IPS DF 4.7 (cell line): ENCODE measurements around the gene CNEP1R1.

Experiments used
- DNase-seq: peaks from one replicate; pipeline ENCODE4 v3.0.0-alpha.2; 2013; ENCODE audit warnings: low spot score; ENCODE audit errors: extremely low read depth

The CNEP1R1 gene

DNA sequence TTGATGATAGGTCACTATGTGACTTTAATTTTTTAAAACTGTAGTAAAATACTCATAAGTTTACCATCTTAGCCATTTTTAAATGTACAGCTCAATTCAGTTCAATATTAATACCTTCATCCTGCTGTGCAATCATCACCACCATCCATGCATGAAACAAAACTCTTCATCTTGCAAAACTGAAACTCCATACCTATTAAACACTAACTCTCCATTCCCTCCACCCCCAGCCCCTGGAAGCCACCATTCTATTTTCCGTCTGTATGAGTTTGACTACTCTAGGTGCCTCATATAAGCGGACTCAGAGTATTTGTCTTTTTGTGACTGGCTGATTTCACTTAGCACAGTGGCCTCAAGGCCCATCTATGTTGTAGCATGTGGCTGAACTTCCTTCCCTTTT is 9.4 kb upstream of the CNEP1R1 start:
- DNase-seq, result no peak

DNA sequence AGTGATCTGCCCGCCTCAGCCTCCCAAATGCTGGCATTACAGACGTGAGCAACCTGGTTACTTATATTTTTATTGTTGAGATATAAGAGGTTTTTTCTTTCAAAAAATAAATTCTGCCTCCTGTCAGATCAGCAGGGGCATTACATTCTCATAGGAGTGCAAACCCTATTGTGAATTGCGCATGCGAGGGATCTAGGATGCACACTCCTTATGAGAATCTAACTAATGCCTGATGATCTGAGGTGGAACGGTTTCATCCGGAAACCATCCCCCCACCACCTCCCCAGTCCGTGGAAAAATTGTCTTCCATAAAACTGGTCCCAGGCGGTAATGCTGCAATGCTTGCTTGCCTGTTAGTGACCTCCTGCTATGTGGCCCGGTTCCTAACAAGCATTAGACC is 7.5 kb upstream of the CNEP1R1 start:
- no peak for DNase-seq

DNA sequence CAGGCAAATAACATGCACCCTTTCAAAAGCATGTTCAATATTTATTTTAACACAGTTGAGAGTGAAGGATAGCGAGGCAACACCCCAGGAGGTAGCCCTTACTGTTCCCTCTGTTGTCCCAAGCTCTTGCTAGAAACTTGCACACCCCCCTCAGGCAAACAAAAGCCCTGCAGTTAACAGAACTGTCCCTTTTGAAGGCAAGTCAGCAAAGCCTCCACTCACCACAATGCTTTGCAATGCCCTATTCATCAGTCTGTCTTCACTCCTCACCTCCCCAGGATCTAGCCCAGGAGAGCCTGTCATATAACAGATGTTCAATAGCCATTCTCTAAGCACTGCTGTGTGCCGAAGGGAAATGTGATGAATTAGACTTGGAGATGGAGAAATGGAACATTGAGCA is 3.5 kb upstream of the CNEP1R1 start:
- peak; percentile 22 for DNase-seq

DNA sequence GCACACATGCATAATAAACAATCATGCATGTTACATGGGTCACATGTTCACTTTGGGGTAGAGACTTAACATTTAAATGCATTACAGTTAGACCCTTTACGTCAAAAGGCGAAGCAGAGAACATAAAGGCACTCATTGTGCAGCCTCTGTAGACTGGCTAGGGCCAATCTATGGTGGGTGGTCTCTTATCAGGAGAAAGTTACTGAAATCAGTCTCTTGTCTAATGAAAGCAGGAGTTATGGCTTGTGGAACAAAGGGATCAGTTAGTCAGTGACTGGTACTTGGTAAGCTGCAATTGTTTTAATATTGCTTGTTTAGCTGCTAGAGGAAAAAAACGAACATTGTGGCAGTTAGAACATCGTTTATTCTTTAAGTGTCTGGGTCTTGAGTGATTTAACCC is 1.4 kb upstream of the CNEP1R1 start:
- no peak for DNase-seq

DNA sequence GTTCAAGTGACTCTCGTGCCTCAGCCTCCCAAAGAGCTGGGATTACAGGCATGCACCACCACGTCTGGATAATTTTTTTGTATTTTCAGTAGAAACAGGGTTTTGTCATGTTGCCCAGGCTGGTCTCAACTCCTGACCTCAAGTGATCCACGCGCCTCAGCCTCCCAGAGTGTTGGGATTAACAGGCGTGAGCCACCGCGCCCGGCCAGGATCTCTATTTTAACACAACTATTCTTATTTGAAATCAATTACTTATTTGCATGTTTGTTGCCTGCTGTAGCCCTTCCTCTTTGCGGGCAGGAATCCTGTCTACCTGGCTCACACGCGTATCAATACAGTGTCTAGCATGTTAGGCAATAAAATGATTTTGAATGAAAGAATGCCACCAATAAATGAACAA is 818 bp upstream of the CNEP1R1 start:
- DNase-seq, result no peak

DNA sequence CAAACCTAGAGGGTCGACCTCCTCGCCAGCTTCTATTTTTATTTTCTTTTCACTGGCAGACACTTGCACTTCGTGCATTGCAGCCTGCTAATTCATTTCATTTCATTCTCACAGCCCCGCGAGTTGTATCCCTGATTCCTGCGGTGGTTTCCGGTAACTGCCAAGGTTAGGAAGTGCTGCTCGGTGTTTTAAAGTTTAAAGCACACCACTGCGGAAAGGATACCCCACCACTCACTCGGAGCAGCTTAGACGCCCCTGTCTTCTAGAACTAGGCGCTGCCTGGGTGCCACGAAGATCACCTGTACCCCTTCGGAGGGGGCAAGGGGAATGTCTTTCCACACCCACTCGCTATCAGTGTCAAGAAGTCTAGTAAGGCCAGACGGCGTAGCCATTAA is 509 bp downstream of the CNEP1R1 start:
- no peak for DNase-seq

DNA sequence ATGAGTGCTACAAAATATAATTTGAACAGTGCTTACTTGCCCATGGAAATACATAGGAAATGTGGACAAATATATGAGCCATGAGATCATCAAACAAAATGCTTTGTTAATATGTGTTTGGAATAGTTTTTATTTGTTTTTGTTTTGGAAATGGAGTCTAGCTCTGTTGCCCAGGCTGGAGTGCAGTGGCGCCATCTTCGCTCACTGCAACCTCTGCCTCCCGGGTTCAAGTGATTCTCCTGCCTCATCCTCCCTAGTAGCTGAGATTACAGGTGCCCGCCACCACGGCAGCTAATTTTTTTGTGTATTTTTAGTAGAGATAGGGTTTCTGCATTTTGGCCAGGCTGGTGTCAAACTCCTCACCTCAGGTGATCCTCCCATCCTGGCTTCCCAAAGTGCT is 2.8 kb downstream of the CNEP1R1 start:
- no peak for DNase-seq

DNA sequence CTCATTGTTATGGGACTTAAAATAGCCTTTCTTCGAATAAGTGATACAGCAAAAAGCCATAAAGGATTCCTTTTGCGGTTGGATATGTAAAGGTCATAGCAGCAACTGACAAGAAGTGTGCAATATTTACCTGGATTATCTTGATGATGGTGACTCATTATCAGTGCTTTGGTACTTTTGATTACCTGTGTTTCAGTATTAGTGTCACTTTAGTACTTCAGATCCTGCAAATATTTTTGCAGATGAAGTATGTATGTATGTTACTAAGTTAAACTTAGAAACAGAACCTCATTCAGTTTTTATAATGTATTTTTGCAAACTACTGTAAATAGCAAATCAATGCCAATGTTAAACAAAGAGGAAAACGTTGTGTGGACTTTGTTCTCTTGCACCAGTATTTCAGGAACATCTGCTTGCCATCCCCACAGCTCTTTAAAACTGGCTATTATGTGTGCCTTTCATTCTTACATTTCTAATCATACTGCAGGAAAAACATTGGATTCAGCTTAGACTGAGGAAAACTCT is 10.5 kb downstream of the CNEP1R1 start:
- DNase-seq, result no peak

DNA sequence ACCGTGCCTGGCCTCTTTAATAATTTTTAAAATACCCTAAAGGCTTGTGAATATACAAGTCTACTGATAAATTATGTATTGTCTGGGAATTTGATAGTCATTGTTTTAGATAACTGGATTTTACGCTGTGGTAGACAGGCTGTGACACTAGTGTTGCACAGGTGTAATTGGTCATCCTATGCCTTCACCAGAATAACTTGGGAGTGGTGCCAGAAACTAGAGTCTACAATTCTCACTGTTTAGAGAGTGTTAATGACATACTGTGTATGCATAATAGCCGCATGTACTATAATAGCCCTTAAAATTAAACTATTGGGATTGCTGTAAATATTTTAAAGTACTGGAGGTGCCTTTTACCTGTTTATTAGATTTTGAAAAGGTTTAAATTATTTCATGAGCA is 11.4 kb downstream of the CNEP1R1 start:
- DNase-seq, result no peak

DNA sequence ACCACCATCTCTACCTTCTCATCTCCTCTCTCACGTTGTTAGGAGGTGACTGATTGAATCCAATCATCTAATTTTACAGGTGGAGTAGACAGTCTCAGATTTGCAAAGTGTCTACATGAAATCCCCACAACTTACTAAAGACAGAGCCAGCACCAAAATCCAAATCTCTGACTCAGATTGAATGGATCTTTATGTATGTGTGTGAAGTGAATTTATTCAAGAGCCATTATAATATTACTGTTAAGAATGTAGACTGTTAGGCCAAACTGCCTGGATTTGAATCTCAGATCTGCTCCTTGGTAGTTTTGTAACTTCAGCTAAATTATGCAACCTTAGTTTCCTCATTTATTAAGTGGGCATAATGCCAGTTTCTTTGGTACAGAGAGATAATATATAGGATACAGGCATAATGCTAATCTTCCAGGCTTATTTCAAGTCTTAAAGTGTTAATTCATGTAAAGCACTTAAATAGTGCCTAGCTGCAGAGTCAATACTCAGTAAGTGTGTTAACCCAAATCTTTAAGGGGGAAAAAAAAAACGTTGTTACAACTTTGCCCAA is 12.7 kb downstream of the CNEP1R1 start:
- no peak for DNase-seq

DNA sequence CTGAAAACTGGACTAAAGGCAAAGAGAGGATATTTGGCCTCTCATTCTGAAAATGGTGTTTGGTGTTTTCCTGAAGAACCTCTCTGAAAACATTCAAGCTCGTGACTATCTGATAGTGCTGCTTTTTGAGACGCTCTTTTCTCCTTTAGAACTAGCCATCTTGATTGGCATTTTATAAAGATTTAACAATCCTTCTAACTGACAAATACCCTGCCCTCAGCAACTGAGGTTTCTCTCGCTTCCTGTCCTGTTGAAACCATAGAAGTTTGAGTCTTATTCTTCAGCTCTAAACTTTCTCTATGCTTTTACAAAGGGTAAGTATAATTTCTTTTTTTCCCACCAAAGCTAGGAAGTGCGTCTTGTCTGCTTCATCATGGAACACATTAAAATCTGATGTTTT is 13.3 kb downstream of the CNEP1R1 start:
- no peak for DNase-seq

DNA sequence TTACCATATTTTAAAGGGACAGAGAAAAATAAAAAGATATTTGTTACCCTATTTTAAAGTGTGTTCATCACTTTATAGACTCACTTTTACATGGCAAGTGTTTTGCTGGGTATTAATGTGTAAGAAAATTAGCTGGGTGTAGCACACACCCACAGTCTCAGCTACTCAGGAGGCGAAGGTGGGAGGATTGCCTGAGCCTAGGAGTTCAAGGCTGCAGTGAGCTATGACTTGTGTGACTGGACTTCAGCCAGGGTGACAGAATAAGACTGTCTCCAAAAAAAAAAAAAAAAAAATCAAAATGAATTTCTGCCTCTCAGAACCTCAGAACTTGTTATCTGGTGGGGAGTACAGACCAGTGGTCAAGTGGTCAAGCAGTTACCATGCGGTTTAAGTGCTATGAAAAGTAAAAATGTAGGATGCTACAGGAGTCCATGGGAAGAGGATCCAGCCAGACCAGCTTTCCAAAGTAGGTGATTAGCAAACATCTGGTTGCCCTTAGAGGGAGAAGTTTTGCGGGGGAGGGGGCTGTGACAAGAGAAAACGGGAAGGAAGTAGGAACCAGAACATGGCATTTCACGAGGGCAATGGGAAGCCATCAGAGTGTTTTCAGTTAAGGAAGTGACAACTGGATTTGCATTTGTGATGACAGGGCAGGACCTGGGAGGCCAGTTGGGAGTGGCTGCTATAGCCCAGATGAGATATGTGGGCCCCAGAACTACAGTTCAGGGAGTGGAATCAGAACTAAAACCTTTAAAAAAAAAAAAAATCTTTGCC is 13.9 kb downstream of the CNEP1R1 start:
- no peak for DNase-seq

DNA sequence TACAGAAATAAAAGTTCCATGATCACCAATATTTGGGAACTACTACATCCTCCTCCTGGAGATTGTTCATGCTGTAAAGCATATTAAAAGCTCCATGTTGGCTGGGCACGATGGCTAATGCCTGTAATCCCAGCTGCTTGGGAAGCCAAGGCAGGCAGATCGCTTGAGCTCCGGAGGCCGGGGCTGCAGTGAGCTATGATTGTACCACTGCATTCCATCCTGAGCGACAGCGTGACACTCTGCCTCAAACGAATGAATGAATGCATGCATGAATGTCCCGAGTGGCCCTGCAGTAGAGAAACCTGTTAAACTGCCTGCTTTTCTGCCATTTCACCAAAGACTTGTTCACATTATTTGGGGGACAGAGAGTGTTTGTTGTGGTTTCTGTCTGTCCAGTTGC is 15.0 kb downstream of the CNEP1R1 start:
- no peak for DNase-seq

DNA sequence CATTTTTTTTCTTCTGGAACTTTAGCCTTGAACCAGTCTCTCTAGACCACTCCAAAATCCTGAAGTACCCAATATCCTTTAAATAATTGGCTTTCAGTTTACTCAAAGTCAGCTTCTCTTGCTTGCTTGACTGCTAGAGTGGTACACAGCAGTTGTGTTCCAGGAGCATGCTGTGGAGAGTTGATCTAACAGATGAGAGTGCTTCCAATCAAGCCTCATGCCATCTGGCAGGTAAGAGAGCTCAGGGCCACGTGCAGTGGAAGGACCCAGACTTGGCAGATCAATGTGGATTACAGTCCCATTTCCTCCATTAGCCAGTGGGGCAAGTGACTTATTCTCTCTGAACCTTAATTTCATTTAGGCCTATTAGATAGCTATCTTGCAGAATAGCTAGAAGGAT is 15.7 kb downstream of the CNEP1R1 start:
- no peak for DNase-seq

DNA sequence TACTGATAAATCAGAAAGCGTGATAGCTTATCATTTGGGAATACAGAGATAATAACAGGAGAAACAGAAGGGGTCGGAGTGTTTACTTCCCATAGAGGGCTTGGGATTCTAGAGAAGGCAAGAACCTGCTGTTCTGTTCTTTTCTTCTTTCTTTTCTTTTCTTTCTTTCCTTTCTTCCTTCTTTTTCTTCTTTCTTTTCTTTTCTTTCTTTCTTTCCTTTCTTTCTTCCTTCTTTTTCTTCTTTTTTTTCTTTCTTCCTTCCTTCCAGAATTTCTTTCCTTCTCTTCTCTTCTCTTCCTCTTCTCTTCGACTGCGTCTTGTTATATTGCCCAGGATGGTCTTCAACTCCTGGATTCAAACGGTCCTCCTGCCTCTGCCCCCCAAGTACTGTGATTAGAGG is 18.3 kb downstream of the CNEP1R1 start:
- DNase-seq, result no peak

DNA sequence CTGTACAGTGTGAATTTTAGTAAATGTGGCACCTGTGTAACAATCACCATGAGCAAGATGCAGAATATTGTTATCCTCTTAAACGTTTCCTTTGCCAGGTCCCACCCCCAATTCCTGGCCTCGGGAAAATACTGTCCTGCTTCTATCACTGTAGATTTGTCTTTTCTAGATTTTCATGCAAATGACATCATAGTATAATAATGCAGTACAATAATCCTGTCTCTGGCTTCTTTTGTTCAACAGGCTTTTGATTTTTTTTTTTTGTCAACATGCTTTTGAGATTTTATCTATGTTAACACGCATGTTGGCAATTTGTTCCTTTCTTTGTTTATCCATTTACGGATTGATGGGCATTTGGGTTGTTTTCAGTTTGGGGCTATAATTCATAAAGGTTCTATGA is 20.4 kb downstream of the CNEP1R1 start:
- no peak for DNase-seq

DNA sequence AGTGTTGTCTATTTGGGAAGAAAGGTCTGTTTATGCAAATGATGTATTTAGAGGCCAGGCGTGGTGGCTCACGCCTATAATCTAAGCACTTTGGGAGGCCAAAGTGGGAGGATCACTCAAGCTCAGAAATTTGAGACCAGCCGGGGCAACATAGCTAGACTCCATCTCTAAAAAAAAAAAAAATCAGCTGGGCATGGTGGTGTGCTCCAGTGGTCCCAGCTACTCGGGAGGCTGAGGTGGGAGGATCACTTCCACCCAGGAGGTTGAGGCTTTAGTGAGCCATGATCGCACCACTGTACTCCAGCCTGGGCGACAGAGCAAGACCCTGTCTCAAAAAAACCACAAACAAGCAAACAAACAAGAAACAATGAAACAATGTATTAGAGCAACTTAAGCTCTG is 21.8 kb downstream of the CNEP1R1 start:
- DNase-seq, result no peak

DNA sequence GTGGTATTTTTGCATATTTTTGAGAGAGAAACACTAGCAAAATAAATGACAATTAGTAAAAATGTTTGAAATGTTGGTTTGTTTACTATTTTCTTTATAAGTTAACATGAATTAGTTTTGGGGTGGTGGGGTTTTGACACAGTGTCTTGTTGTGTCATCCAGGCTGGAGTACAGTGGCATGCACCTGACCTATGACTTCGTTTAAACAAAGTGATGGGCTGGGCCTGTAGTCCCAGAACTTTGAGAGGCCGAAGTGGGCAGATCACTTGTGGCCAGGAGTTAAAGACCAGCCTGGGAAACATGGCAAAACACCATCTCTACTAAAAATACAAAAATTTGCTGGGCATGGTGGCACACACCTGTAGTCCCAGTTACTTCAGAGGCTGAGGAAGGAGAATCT is 22.8 kb downstream of the CNEP1R1 start:
- DNase-seq, result no peak

DNA sequence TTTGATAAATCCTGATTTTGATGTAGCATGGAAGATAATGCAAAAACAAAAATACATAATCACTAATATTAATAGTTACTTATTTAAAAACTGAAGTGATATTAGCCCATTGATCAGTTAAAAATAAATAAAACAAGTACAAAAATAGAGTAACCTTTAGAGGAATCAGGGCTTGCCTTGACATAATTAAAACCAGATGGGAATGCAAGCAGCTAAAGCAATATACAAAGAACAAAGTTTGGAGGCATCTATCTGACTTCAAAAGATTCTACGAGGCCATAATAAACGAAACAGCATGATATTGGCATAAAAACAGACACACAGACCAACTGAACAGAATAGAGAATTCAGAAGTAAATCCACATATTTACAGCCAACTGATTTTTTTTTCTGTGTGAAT is 25.8 kb downstream of the CNEP1R1 start:
- DNase-seq, result no peak

DNA sequence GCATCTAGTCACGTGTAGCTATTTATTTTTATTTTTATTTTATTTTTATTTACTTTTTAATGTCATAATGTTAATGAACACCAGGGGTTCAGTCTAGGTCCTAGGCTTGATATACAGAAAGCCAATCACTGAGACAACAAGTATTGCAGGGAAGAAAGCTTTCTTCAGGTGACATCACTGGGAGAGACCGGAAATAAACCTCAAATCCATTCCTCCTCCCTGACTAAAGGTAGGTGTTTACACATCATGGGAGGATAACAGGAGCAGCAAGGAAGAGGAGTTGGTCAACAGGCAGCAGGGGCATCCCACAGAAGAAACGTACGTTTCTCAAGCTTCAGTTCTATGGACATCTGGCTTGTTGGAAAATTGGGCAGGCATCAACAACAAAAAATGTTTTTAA is 31.2 kb downstream of the CNEP1R1 start:
- DNase-seq, result no peak

DNA sequence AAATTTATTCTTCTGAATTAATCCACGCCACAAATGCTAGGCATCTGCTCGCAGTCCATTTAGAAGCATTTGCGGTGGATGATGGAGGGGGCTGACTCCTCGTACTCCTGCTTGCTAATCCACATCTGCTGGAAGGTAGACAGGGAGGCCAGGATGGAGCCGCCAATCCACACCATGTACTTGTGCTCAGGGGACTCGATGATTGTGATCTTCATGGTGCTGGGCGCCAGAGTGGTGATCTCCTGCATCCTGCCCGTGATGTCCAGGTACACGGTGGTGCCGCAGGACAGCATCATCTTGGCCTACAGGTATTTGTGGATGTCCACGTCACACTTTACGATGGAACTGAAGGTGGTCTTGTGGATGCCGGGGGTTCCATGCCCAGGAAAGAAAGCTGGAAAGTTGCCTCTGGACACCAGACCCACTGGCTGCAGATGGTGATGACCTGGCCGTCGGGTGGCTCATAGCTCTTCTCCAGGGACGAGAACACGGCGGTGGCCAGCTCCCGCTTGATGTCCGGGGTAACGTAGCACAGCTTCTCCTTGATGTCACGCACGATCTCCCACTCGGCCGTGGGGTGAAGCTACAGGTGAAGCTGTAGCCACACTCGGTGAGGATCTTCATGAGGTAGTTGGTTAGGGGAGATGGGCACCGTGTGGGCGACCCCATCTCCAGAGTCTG is 33.2 kb downstream of the CNEP1R1 start:
- DNase-seq, result no peak

DNA sequence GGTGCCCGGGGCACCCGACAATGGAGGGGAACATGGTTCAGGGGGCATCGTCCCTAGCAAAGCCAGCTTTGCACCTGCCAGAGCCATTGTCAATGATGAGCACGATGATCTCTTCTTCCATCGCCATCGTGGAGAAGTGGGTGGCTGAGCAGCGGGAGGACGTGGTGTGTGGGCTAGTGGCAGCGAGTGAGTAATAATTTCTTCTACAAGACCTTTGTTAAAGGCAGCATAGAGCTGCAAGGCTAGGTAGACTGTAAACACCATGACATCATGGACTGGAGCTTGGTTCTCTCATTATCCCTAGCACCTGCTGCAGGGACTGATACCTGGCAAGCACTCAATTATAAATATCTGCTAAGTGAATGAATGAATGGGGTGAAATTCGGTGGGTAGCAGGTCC is 34.1 kb downstream of the CNEP1R1 start:
- no peak for DNase-seq

DNA sequence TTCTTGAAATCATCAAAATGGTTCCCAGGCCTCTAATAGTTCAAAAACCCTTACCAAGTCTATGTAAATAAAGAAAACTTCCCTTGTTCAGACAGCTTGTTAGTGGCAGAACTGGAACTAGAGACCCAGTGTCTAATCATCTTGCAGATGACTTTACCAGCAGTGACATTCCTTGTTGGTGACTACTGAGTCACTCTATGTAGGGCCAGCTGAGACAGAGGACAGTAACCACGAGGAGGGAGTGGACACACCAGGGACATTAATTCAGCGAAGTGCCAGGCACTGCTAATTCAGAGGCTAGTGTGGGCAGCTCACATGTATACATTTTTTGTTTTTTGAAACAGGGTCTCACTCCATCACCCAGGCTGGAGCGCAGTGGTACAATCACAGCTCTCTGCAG is 34.6 kb downstream of the CNEP1R1 start:
- no peak for DNase-seq
